Caco-2 (cell line): ENCODE results near the gene LAMTOR1. TPM values are rescaled to one million over a fixed set of nuclear protein-coding genes. Genes with fewer than 3 reads are reported as not detected.

ENCODE experiments used
- BruUV-seq: library from RNA; stranded (reverse); fragments of 400-500 nt; replicated peaks from 2 replicates; lab custom pipeline; 2021; lab: Mats Ljungman, UMichigan
- CTCF ChIA-PET: fragments of 300-600 bp; sonication (Branson Sonifier 250); formaldehyde crosslinking; loops from one replicate; lab custom pipeline; 2022; ENCODE audit warnings: antibody characterized with exemption; lab: Charles Lee
- POLR2A ChIA-PET: fragments of 300-600 bp; sonication (Branson Sonifier 250); formaldehyde crosslinking; loops from one replicate; lab custom pipeline; 2022; ENCODE audit warnings: antibody characterized with exemption; lab: Charles Lee
- DNase-seq, 2 experiments: peaks; one replicate each; pipeline versions ENCODE4 v3.0.0 to v3.0.0-alpha.2; 2020 to 2022
- H3K27me3 ChIP-seq: replicated peaks from 2 replicates; pipeline ENCODE4 v1.6.0; 2011; ENCODE audit warnings: low read length; ENCODE audit not compliant: control insufficient read depth, insufficient read depth
- H3K36me3 ChIP-seq: 2 replicates; pipeline ENCODE4 v1.5.1; 2011; ENCODE audit warnings: low read length; ENCODE audit not compliant: control insufficient read depth, insufficient read depth
- H3K4me1 ChIP-seq: fragments of 250-450 bp; sonication (Bioruptor Pico); 2 replicates; pipeline ENCODE4 v1.5.1; 2020; ENCODE audit warnings: mild to moderate bottlenecking
- H3K4me3 ChIP-seq: 2 replicates; pipeline ENCODE4 v1.5.1; 2011; ENCODE audit warnings: low read depth, mild to moderate bottlenecking, control low read depth, low read length
- H3K9me3 ChIP-seq: fragments of 250-450 bp; sonication (Bioruptor Pico); 2 replicates; pipeline ENCODE4 v1.5.1; 2020; ENCODE audit warnings: mild to moderate bottlenecking, moderate library complexity
- H3K27ac Mint-ChIP-seq: one replicate; pipeline ENCODE4 v1.8.0; 2022; ENCODE audit warnings: mixed read lengths; ENCODE audit not compliant: unreplicated experiment
- H3K27me3 Mint-ChIP-seq: one replicate; pipeline ENCODE4 v1.8.0; 2022; ENCODE audit warnings: mixed read lengths; ENCODE audit not compliant: insufficient read depth, unreplicated experiment
- H3K36me3 Mint-ChIP-seq: one replicate; pipeline ENCODE4 v1.8.0; 2022; ENCODE audit warnings: mild to moderate bottlenecking, mixed read lengths; ENCODE audit not compliant: insufficient read depth, unreplicated experiment
- H3K4me1 Mint-ChIP-seq: one replicate; pipeline ENCODE4 v1.8.0; 2022; ENCODE audit warnings: low read depth, mixed read lengths; ENCODE audit not compliant: unreplicated experiment
- H3K4me3 Mint-ChIP-seq: one replicate; pipeline ENCODE4 v1.8.0; 2022; ENCODE audit warnings: mild to moderate bottlenecking, moderate library complexity, mixed read lengths; ENCODE audit not compliant: unreplicated experiment
- H3K9me3 Mint-ChIP-seq: one replicate; pipeline ENCODE4 v1.8.0; 2022; ENCODE audit warnings: mixed read lengths; ENCODE audit not compliant: unreplicated experiment
- CTCF ChIP-seq, 2 experiments: fragments of 200-600 bp in 1 of 2; IDR thresholded peaks; 1 replicate in 1 of 2; 2 replicates in 1 of 2; pipeline versions ENCODE4 v1.5.1 to v1.8.0; 2011 to 2022; ENCODE audit warnings: antibody characterized with exemption in 1 of 2, control low read depth in 1 of 2, inconsistent platforms in 1 of 2, low read depth in 1 of 2, low read length in 1 of 2, mild to moderate bottlenecking in 1 of 2, moderate library complexity in 1 of 2; ENCODE audit not compliant: insufficient read depth in 1 of 2, severe bottlenecking in 1 of 2, unreplicated experiment in 1 of 2
- intact Hi-C: fragments of 100-400 bp; cut with micrococcal nuclease; formaldehyde crosslinking; loops from one replicate; pipeline ENCODE4 v1.10.0; 2022; ENCODE audit not compliant: unreplicated experiment
- total RNA-seq: library from RNA; stranded (reverse); gene quantifications from 2 replicates; pipeline ENCODE4 v1.2.3, GENCODE V29; 2022

The LAMTOR1 gene
- total RNA-seq, 1 experiment from 2014 or later, result 170 TPM

DNA sequence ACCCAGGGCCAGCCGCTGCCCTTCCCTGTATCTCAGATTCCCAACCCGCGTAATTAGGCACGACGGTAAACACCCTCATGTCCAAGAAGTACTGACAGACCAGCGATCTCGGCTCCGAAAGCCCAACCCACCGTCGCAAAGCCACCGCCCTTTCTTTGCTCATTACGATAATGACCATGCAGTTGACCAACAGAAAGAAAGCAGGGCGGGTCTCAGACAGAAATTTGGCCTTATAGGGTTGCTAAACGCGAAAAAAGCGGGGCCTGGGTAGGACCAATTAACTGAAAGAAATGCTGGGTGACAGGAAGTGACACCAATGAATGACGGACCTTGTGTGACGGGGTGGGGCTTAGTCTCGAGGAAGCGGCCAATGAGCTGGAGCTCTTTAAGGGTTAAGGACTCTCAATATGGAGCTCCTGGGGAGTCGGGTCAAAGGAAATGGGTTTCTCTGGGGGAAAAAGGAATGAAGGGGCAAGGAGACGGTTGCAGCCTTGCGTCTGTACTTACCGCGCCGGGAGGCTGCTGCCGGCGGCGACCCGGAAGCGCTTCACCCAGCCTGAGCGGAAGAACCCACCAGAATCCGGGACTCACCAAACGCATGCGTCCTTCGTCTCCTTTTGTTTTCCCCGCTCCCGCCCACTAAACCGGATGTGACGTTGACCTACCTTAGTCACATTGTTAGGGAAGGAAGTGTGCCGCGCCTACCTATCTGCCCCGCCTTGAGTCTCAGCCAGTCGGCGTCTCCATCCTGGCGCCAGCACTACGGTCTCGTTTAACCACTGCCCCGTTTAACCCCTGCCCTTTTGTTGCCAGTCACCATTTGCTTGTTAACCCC, 9.3 kb upstream of the LAMTOR1 start, which contains the start of gene ANAPC15:
TSS of gene ANAPC15 (minus strand) at position 553 of the 835 bp plus-strand sequence. CDS start 1,419 bp downstream, outside the sequence.
- Mint-ChIP-seq H3K4me3 (peak within 1 kb of the TSS; percentile 94), H3K4me1 (no peaks in the 10 kb centered on the region), H3K27ac (peak within 1 kb of the TSS; percentile 100), H3K9me3 (no peaks in the 10 kb centered on the region), H3K36me3 (peaks cover 20% of the 10 kb centered on the region), H3K27me3 (no peaks in the 10 kb centered on the region)
- Histone ChIP-seq H3K27me3 (no peaks in the 10 kb centered on the region), H3K4me1 (peaks cover 9% of the 10 kb centered on the region), H3K4me3 (peak within 1 kb of the TSS; percentile 52), H3K9me3 (no peaks in the 10 kb centered on the region), H3K36me3 (peaks cover 6% of the 10 kb centered on the region)
- ChIA-PET CTCF (interaction anchor here (0.6 to 1.9 kb wide), 11 partner anchors 10 to 312 kb away, joined by 3 to 13 read pairs (median 4); no protein-coding TSS in a partner anchor), POLR2A (interaction anchor here (0.5 to 1.8 kb wide), 21 partner anchors 8 to 674 kb away, joined by 3 to 15 read pairs (median 4); partner anchors contain the start of genes FOLR1 and NADSYN1)
- peak; percentile 99 to 100 for DNase-seq
- TF ChIP-seq CTCF (IDR thresholded peaks at IDR 0.05; ENCODE audit: insufficient read depth in 1 of 2, low read depth in 1 of 2, low read length in 1 of 2, severe bottlenecking in 1 of 2, unreplicated experiment in 1 of 2), result no peak
- intact Hi-C loops, result loop anchor here (1.0 to 2.0 kb wide), 7 partner anchors 9 to 111 kb away; partner anchors contain the start of genes LAMTOR1, LRRC51 and NUMA1
- BruUV-seq, result no TSS peak

- Histone ChIP-seq H3K4me3 (peak overlapping the region; percentile 52), H3K36me3 (peaks cover 6% of the 10 kb centered on the region), H3K27me3 (no peaks in the 10 kb centered on the region), H3K4me1 (peaks cover 9% of the 10 kb centered on the region), H3K9me3 (no peaks in the 10 kb centered on the region)
- no peak for DNase-seq
- no peak for TF ChIP-seq CTCF (IDR thresholded peaks at IDR 0.05; ENCODE audit: insufficient read depth in 1 of 2, low read depth in 1 of 2, low read length in 1 of 2, severe bottlenecking in 1 of 2, unreplicated experiment in 1 of 2)
- Mint-ChIP-seq H3K9me3 (no peaks in the 10 kb centered on the region), H3K4me3 (peak overlapping the region; percentile 94), H3K27ac (peak overlapping the region; percentile 100), H3K36me3 (peaks cover 20% of the 10 kb centered on the region), H3K27me3 (no peaks in the 10 kb centered on the region), H3K4me1 (no peaks in the 10 kb centered on the region)
- CTCF ChIA-PET, result interaction anchor here (1.0 to 1.9 kb wide), 5 partner anchors 11 to 87 kb away, joined by 3 to 13 read pairs (median 9); no protein-coding TSS in a partner anchor
- TSS peak; percentile 80 for BruUV-seq
- intact Hi-C loops, result loop anchor here (1.0 to 2.0 kb wide), 7 partner anchors 8 to 112 kb away; partner anchors contain the start of genes LAMTOR1, LRRC51 and NUMA1
- POLR2A ChIA-PET, result interaction anchor here (0.5 to 1.8 kb wide), 17 partner anchors 9 to 659 kb away, joined by 3 to 15 read pairs (median 4); partner anchors contain the start of genes FOLR1 and NADSYN1
Measured at GRCh38 chr11:72111300-72112142, 8.4 kb upstream of the LAMTOR1 start.
